Gastrocnemius medialis (tissue), 4 donors: ENCODE measurements around the gene HMGA1.

Source experiments
- POLR2A ChIP-seq, 2 donors: fragments of 450-650 bp; IDR thresholded peaks; one replicate each; pipeline ENCODE4 v1.6.1; 2017; ENCODE audit warnings: antibody characterized with exemption in 2 of 2, mild to moderate bottlenecking in 2 of 2, moderate library complexity in 2 of 2
- TF ChIP-seq, protein P1 (sequence below), 5 experiments: fragments of 450-650 bp in 3 of 5; fragments of 200-600 bp in 2 of 5; sonication (generic) in 2 of 5; IDR thresholded peaks in 4 of 5; conservative IDR thresholded peaks in 1 of 5; 1 replicate in 4 of 5; 2 replicates in 1 of 5; pipeline ENCODE4 v1.5.1; 2016 to 2019; ENCODE audit warnings: antibody characterized with exemption in 5 of 5, mild to moderate bottlenecking in 3 of 5, moderate library complexity in 3 of 5

DNA sequence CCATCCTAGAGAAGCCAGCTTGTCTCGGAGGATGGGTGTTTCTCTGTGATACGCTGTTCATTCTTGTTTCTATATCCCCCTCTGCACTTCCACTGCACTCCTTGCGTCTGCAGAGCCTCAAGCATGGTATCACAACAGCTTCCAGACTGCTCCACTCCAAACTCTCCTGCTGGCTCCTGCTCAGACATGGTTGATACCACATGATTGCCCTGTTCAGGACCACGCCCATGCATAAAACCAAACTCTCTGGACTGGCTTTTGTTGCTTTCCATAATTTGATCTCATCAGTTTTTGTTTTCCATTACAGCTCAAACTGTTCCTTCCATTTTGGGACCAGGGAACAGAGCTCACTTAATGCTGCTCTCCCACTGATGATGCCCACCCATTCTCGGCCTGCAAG lies 42.2 kb downstream of the HMGA1 start:
- no peak for TF ChIP-seq POLR2A (IDR thresholded peaks at IDR 0.05)
- TF ChIP-seq, protein P1, sequence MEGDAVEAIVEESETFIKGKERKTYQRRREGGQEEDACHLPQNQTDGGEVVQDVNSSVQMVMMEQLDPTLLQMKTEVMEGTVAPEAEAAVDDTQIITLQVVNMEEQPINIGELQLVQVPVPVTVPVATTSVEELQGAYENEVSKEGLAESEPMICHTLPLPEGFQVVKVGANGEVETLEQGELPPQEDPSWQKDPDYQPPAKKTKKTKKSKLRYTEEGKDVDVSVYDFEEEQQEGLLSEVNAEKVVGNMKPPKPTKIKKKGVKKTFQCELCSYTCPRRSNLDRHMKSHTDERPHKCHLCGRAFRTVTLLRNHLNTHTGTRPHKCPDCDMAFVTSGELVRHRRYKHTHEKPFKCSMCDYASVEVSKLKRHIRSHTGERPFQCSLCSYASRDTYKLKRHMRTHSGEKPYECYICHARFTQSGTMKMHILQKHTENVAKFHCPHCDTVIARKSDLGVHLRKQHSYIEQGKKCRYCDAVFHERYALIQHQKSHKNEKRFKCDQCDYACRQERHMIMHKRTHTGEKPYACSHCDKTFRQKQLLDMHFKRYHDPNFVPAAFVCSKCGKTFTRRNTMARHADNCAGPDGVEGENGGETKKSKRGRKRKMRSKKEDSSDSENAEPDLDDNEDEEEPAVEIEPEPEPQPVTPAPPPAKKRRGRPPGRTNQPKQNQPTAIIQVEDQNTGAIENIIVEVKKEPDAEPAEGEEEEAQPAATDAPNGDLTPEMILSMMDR (IDR thresholded peaks at IDR 0.05 in 4 of 5, conservative IDR thresholded peaks at IDR 0.05 in 1 of 5): no peak
